PC-3 (cell line): Measurements from ENCODE around the gene SMPD2.

ENCODE experiments used
- EZH2 ChIP-seq: fragments of 300-600 bp; sonication (generic); IDR thresholded peaks from one replicate; pipeline ENCODE4 v1.6.1; 2017; ENCODE audit warnings: antibody characterized with exemption, mild to moderate bottlenecking, low read length; ENCODE audit not compliant: unreplicated experiment
- EZH2phosphoT487 ChIP-seq: fragments of 300-600 bp; sonication (generic); IDR thresholded peaks from 2 replicates; pipeline ENCODE4 v1.6.1; 2018; ENCODE audit warnings: mild to moderate bottlenecking, antibody characterized with exemption, low read length, borderline replicate concordance
- TF ChIP-seq, protein P1 (sequence below): fragments of 300-600 bp; sonication (generic); conservative IDR thresholded peaks from 2 replicates; pipeline ENCODE4 v1.5.1; 2017; ENCODE audit warnings: antibody characterized with exemption, low read depth, mild to moderate bottlenecking, low read length

DNA sequence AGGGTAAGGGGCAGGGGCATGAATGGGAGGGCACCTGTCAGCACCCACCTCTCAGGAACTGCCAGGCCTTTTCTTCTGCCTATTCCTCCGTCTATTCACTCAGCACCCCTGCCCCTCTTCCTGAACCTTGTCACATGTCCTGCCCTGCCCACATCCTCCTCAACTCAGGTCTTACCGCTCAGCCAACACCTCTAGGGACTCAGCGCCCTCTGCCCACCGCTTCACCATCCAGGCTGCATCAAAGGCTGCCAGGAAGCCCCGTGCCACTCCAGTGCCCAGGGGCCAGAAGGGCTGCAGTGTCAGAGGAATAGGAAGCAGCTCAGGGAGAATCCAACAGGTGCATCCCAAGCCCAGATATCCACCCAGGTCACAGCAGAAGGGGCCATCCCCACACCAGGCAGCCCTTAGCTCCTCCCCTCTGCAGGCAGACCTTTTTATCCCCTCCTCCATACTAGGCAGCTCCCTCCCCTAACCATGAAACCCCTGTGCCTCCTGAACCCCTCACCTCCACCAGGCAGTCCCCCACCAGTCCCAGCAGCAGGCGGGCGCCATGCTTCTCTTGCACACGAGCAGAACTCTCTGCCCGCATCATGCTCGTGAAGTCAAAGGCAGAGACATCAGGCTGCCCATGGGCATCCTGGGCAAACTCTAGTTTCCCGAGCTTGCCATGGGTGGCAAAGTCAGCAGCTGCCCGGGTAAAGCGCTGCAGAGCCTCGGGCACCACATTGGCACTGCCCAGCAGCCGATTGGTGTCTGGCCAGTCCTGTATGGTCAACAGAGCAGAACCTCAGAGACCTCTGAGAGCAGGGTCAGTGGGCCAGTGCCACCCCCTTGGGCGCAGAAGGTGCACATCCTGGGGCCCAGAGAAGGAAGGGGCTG, 9.5 kb downstream of the SMPD2 start:
- TF ChIP-seq, protein P1, sequence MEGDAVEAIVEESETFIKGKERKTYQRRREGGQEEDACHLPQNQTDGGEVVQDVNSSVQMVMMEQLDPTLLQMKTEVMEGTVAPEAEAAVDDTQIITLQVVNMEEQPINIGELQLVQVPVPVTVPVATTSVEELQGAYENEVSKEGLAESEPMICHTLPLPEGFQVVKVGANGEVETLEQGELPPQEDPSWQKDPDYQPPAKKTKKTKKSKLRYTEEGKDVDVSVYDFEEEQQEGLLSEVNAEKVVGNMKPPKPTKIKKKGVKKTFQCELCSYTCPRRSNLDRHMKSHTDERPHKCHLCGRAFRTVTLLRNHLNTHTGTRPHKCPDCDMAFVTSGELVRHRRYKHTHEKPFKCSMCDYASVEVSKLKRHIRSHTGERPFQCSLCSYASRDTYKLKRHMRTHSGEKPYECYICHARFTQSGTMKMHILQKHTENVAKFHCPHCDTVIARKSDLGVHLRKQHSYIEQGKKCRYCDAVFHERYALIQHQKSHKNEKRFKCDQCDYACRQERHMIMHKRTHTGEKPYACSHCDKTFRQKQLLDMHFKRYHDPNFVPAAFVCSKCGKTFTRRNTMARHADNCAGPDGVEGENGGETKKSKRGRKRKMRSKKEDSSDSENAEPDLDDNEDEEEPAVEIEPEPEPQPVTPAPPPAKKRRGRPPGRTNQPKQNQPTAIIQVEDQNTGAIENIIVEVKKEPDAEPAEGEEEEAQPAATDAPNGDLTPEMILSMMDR: no peak
- TF ChIP-seq EZH2 (no peak), EZH2phosphoT487 (no peak)
